ENCODE data around the gene SSR3.
"Not testable (repeated sequence)": the region's sequence is repeated elsewhere in the genome, so short reads cannot be mapped to it uniquely, and the experiment has no call there.

Gene SSR3

GRCh38 chr3:156575641-156576040 lies 20.7 kb upstream of the SSR3 start:
- DNase-seq, result no peak

- DNase-seq, result not testable (repeated sequence)
Observed at GRCh38 chr3:156569881-156570280, 15.0 kb upstream of the SSR3 start.

- not testable (repeated sequence) for DNase-seq
Observed at GRCh38 chr3:156569016-156569415, 14.1 kb upstream of the SSR3 start.

GRCh38 chr3:156563900-156564682 lies 9.2 kb upstream of the SSR3 start:
- DNase-seq, result no peak

GRCh38 chr3:156562486-156562885 lies 7.6 kb upstream of the SSR3 start:
- DNase-seq, result not testable (repeated sequence)

GRCh38 chr3:156561533-156561932 lies 6.6 kb upstream of the SSR3 start:
- no peak for DNase-seq

GRCh38 chr3:156559321-156559720 lies 4.4 kb upstream of the SSR3 start:
- DNase-seq, result no peak

- DNase-seq, result no peak
Observed at GRCh38 chr3:156558389-156558788, 3.5 kb upstream of the SSR3 start.

- DNase-seq, result no peak
Observed at GRCh38 chr3:156554515-156554841, 439 bp downstream of the SSR3 start.

GRCh38 chr3:156553705-156554356 lies 1.1 kb downstream of the SSR3 start:
- DNase-seq, result no peak

- DNase-seq, result no peak
Observed at GRCh38 chr3:156552973-156553372, 1.9 kb downstream of the SSR3 start.

- no peak for DNase-seq
Observed at GRCh38 chr3:156551746-156552145, 3.2 kb downstream of the SSR3 start.

- DNase-seq, result no peak
Observed at GRCh38 chr3:156551261-156551660, 3.7 kb downstream of the SSR3 start.

- no peak for DNase-seq
Observed at GRCh38 chr3:156548902-156549301, 6.0 kb downstream of the SSR3 start.

GRCh38 chr3:156548041-156548687 lies 6.8 kb downstream of the SSR3 start:
- no peak for DNase-seq

GRCh38 chr3:156547637-156548036 lies 7.3 kb downstream of the SSR3 start:
- no peak for DNase-seq

- no peak for DNase-seq
Observed at GRCh38 chr3:156543043-156543555, 11.8 kb downstream of the SSR3 start.

GRCh38 chr3:156542101-156543042 lies 12.5 kb downstream of the SSR3 start:
- no peak for DNase-seq

GRCh38 chr3:156539802-156540201 lies 15.1 kb downstream of the SSR3 start:
- DNase-seq, result no peak

- DNase-seq, result no peak
Observed at GRCh38 chr3:156539051-156539450, 15.9 kb downstream of the SSR3 start.

GRCh38 chr3:156536524-156537316 lies 18.2 kb downstream of the SSR3 start:
- DNase-seq, result no peak

GRCh38 chr3:156535798-156536197 lies 19.1 kb downstream of the SSR3 start:
- DNase-seq, result no peak

Measured in NCI-H2081 treated with DMSO at 0.1 percent for 48 hours (cell line).